ENCODE data around the gene CARS1.

CARS1 gene

GRCh38 chr11:3040881-3041280 is 16.3 kb downstream of the CARS1 start:
- DNase-seq (ENCODE audit: low read depth in 2 of 2): no peak

- DNase-seq (ENCODE audit: low read depth in 2 of 2): no peak
Measured at GRCh38 chr11:3037945-3038271, 19.3 kb downstream of the CARS1 start.

- peak in 1 of 2 donors; percentile 33 for DNase-seq (ENCODE audit: low read depth in 2 of 2)
Measured at GRCh38 chr11:3037040-3037944, 19.9 kb downstream of the CARS1 start.

GRCh38 chr11:3036419-3036818 is 20.8 kb downstream of the CARS1 start:
- no peak for DNase-seq (ENCODE audit: low read depth in 2 of 2)

GRCh38 chr11:3035333-3035732 is 21.9 kb downstream of the CARS1 start:
- DNase-seq (ENCODE audit: low read depth in 2 of 2): no peak

GRCh38 chr11:3030289-3031070 is 26.7 kb downstream of the CARS1 start:
- no peak for DNase-seq (ENCODE audit: low read depth in 2 of 2)

GRCh38 chr11:3028813-3029212 is 28.4 kb downstream of the CARS1 start:
- no peak for DNase-seq (ENCODE audit: low read depth in 2 of 2)

- DNase-seq (ENCODE audit: low read depth in 2 of 2): no peak
Measured at GRCh38 chr11:3026803-3027202, 30.4 kb downstream of the CARS1 start.

GRCh38 chr11:3022982-3023381 is 34.2 kb downstream of the CARS1 start:
- no peak for DNase-seq (ENCODE audit: low read depth in 2 of 2)

GRCh38 chr11:3022300-3022967 is 34.8 kb downstream of the CARS1 start:
- no peak for DNase-seq (ENCODE audit: low read depth in 2 of 2)

- DNase-seq (ENCODE audit: low read depth in 2 of 2): no peak
Measured at GRCh38 chr11:3021125-3021524, 36.1 kb downstream of the CARS1 start.

- DNase-seq (ENCODE audit: low read depth in 2 of 2): no peak
Measured at GRCh38 chr11:3020011-3020410, 37.2 kb downstream of the CARS1 start.

- no peak for DNase-seq (ENCODE audit: low read depth in 2 of 2)
Measured at GRCh38 chr11:3018596-3018995, 38.6 kb downstream of the CARS1 start.

- DNase-seq (ENCODE audit: low read depth in 2 of 2): no peak
Measured at GRCh38 chr11:3016861-3017260, 40.4 kb downstream of the CARS1 start.

- no peak for DNase-seq (ENCODE audit: low read depth in 2 of 2)
Measured at GRCh38 chr11:3015796-3016195, 41.4 kb downstream of the CARS1 start.

- no peak for DNase-seq (ENCODE audit: low read depth in 2 of 2)
Measured at GRCh38 chr11:3014943-3015342, 42.3 kb downstream of the CARS1 start.

GRCh38 chr11:3014057-3014938 is 42.9 kb downstream of the CARS1 start:
- peak; percentile 38 to 41 for DNase-seq (ENCODE audit: low read depth in 2 of 2)

GRCh38 chr11:3011891-3012885 is 45.0 kb downstream of the CARS1 start:
- DNase-seq (ENCODE audit: low read depth in 2 of 2): no peak

GRCh38 chr11:3010521-3011275 is 46.5 kb downstream of the CARS1 start:
- no peak for DNase-seq (ENCODE audit: low read depth in 2 of 2)
